Renal cortical epithelial cell (primary cell): ENCODE data around the gene ALKBH5. TPM values are rescaled to one million over a fixed set of nuclear protein-coding genes. Genes with fewer than 3 reads are reported as not detected.
A peak's percentile ranks its signal among the peaks of the same experiment; 100 is the strongest.

Experiments
- DNase-seq: peaks from one replicate; pipeline ENCODE4 v3.0.0-alpha.2; 2011; ENCODE audit warnings: low read depth
- total RNA-seq: library from RNA; depleted of rRNA; stranded (reverse); fragments of >200 nt; gene quantifications from 2 replicates; pipeline ENCODE4 v1.2.3, GENCODE V29; 2014

The ALKBH5 gene
- total RNA-seq: 103 and 124 TPM in 2 replicates

DNA sequence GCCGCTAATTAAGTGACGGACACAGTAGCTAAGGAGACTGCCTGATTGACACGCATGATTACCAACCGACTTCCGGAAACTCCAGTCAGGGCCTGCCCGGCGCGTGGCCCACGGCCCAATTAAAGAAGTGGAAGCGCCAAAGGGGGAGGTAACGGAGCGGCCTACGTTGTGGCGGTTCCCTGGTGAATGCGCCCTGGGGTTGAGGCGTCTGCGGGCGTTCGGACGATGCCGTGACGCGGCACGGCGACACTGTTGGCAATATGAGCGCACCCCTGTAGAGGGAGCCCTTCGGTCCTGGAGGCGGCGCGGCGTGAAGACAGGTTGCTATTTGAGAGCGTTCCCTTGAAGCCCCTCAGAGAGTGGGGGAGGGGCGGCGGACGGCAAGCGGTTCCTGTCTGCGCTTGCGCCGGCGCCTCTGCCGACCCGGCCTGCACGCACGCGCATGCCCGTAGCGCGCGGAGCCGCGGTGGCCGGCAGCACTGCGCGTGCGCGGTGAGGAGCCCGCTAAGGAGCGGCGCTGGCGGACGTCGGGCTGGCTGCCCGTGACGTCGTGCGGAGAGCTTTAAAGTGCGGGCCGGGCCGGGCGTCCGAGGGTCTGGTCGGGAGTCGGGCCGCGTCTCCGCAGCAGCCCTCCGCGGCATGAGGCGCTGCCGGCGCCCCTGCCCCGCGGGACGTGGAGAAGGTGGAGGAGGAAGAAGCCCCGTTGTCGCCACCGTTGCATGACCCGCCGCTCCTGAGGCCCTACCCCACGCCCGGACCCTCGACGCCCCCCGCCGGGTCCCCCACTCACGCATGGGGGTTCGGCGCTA lies at the start of gene ALKBH5:
ALKBH5 (plus strand) TSS at position 495 of the 809 bp plus-strand sequence. CDS start 416 bp downstream, outside the sequence.
- DNase-seq: peak; percentile 99

DNA sequence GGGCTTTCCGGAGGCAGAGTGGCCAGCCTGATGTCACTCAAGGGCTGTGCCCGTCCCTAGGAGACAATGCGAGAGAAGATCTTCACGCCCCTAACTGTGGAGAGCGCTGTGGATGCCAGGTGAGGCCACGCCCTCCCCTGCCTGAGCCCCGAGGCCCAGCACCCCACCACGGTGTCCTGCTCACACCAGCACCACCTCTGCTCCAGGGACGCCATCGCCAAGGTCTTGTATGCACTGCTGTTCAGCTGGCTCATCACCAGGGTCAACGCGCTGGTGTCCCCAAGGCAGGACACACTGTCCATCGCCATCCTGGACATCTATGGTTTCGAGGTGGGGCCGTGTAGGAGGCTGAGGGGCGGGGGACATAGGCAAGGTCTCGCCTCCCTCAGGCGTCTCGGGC lies 47.3 kb upstream of the ALKBH5 start:
- DNase-seq: no peak

DNA sequence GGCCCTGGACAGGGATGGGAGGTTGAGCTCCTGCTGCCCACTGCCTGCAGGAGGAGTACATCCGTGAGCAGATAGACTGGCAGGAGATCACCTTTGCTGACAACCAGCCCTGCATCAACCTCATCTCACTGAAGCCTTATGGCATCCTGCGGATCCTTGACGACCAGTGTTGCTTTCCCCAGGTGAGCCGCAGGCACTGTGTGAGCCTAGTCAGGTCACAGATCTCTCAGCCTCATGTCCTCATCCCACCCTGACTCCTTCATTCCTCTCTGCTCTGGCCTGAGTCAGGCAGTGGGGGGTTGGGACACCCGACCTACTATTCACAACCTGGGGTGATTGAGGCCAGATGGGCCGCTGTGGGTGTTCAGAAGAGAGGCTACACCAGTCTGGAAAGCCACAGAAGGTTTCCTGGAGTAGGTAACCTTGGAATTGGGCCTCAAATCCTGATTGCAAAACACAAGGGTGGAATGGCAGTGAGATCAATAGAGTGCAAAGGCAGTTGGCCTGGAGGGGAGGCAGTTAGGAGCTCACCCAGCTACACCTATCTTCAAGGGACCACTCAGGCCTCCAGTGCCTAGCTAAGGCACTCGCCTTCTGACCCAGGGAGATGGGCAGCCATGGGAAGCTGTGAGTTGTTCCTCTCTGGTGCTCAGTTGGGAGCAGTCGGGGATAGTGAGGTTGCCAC lies 45.4 kb upstream of the ALKBH5 start:
- DNase-seq: no peak

DNA sequence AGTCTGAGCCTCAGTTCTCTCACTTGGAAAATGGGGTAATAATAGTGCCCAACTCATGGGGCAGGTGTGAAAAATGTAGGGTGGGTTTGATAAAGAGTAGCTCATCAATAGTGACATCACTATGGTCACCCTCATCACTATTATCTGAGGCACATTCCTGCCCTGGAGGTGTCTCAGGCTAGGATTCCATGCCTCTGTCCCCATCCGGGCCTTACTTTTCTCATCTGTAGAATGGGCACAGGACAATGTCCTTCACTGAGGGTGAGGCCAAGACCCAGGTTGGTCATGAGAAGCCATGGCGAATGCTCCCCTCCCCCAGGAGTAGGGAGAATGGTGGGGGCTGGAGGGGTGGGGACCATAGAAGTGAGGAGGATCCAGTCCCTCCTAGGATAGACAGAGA lies 44.5 kb upstream of the ALKBH5 start:
- DNase-seq: no peak

DNA sequence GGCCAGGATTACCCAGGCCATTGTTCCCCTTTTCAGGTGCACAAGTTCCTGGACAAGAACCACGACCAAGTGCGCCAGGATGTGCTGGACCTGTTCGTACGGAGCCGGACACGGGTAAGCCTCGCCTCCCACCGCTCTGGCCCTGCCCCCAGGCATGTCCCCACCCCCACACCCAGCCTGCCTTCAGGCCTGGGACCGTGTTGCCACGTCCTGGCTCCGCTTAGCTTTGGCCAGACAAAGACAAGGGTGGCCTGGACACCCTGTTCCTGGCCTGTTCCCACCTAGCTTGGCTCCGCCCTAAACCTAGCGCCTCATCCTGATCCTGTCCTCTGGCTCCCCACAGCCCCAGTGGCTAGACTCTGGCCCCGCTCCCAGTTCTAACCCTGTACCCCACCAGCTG lies 44.1 kb upstream of the ALKBH5 start:
- DNase-seq: no peak

DNA sequence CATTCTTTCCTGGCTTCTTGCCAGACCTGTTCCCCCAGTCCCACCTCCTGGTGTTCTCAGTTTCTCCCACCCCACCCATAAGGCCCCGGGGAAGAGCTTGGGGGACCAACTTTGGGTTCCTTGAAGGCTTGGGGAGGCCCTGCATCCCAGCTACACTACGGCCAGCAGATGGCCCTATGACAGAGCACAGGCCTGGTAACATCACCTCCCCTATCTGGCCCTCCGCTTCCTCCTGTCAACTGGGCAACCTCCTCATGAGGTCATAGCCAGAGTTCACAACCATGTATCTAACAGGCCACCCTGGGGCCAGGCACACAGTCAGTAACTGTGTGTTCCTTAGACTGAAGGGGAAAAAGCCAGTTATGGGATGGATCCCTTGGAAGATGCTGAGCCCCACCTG lies 43.7 kb upstream of the ALKBH5 start:
- no peak for DNase-seq

DNA sequence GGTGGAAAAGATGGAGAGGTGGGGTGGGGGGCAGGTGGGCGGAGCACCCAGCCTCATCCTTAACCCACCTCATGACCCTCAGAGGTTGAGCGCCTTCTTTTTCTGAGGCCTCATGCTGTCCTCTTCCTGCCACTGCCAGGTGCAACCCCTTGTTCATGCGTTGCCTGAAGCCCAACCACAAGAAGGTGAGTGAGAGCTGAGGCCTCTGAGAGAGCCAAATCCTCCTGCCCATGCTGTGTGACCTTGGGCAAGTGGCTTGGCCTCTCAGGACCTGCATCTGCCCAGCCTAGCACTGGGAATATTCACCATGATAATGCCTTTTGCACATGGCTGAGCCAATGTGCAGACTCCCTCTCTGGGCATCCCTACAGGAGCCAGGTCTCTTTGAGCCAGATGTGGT lies 43.0 kb upstream of the ALKBH5 start:
- DNase-seq: no peak

DNA sequence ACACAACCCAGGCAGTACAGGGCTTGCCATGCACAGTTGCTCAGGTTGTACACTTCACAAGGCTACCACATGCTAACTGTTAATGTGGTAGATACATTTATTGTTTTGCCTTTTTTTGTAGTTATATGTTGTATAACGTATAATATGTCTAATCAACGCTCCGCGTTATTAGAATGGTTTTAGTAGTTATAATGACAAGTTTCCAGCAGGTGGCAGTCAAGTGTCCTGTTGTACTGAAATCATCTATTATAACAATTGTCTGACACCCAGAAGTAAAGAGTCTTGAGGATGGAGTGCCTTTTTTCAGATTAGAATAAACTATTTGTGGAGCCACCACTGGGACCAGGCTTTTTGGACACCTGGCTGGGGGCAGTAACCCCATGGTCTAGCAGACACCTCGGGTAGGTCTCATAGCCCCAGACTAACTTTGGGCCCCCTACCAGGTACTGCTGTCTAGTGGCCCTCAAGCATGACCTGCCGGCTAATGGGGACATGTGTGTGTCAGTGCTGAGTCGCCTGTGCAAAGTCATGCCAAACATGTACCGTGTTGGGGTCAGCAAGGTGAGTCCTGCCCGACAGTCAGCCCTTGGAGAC lies 42.3 kb upstream of the ALKBH5 start:
- DNase-seq: peak; percentile 58

DNA sequence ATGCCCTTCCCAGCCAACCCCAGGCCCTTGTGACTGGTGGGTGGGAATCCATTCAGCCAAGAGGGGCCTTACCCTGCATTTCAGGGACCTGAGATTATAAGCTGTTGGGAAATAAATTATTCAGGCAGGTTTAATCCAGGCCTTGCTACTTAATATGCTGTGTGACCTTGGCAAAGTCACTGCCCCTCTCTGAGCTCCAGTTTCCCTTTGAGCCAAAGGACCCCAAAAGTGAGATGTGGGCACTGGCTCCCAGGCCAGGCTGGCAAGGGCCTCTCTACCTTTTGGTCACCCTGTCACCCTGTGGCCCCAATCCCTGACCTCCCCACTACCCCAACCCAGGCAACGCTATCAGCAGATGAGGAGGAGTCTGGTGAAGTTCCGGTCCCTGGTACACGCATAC lies 41.2 kb upstream of the ALKBH5 start:
- DNase-seq: no peak

DNA sequence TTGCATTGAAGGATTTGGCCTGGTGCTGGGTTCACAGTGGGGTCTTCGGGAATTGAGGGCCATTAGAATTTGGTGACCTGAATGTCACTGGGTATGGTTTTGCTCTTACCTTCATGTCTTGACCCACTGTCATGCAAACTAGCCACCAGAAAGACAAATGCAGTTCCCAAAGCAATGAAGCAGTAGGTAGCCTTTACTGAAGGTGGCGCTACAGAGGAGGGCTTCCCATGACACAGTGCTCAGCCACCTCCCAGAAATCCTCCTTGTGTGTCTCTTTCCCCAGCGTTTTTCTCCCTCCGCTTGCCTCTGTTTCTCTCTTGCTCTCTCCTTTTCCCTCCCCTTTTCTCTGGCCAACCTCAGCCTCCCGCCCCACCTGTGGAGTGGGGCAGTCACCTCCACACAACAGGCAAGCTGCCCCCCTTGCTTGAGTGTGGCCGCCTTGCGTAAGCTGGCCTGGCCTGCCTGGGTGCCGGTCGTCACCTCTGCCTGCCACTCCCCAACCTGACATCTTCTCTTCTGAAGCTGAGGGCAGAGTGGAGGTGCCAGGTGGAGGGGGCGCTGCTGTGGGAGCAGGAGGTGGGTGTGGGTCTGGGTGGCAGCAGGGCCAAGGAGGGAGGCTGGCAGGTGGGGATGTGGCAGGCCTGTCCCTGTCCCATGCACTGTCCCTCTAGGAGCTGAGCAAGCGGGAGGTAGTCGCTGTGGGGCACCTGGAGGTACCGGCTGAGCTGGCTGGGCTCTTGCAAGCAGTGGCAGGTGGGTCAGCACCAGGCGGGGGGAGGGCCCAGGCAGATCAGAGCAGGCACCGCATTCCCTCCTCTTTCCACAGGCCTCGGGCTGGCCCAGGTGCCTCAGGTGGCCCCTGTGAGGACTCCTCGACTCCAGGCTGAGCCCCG lies 40.3 kb upstream of the ALKBH5 start:
- no peak for DNase-seq

DNA sequence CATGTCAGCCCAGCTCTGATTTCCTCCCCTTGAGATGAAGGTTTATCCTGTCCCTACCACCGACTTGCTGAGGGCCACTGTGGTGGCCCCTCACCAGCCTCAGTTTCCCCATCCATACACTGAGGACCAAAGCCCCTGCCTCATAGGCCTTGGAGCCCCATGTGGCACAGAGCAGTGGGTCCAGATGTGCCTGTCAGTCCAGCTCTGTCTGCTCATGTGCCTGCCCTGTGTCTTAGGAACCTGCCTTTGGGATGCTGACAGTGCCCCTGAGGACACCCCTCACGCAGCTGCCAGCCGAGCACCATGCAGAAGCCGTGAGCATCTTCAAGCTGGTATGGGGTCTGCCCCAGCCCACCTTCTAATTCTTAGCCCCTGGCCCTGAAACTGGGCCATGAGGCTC lies 39.4 kb upstream of the ALKBH5 start:
- DNase-seq: no peak

DNA sequence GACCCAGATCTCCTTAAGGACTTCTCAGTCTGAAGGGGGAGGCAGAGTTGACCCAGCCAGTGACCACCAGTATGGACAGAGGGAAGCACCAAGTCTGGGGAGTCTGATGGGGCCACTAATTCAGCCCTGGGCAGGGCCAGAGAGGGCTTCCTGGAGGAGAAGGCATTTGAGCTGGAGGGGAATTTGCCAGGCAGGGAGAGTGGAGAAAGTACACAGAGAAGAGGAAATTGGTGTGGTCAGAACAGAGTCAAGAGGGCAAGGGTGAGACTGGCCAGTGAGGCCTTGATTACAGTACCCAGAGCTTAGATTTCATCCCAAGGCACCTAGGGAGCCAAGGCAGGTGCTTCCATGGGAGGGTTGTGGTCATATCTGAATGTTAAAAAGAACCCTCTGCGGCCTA lies 38.8 kb upstream of the ALKBH5 start:
- no peak for DNase-seq

DNA sequence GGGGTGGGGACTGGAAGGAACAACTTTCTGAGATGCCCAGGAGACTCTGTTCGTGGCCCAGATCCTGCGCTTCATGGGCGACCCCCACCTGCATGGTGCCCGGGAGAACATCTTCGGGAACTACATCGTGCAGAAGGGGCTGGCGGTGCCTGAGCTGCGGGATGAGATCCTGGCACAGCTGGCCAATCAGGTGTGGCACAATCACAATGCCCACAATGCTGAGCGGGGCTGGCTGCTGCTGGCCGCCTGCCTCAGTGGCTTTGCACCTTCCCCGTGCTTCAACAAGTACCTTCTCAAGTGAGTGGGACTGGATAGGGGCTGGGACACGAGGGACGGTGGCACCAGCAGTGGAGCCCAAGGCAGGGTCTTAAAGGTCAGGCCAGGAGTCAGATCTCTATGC lies 37.8 kb upstream of the ALKBH5 start:
- no peak for DNase-seq

DNA sequence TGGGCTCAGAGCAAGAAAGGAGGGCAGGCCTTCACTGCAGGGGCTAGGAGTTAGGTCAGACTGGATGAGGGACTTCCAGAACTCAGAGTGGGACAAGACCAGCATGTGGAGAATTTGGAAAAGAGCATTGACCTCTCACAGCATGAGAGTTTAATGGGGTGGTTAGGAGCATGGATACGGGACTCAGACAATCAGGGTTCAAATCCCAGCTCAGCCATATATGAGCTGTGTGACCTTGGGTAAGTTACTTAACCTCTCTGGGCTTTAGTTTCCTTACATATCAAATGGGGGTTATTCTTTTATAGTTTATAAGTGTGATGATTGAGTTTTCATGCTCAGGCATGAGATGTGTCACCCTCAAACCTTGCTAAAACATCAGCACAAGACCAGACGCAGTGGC lies 37.4 kb upstream of the ALKBH5 start:
- DNase-seq: no peak

DNA sequence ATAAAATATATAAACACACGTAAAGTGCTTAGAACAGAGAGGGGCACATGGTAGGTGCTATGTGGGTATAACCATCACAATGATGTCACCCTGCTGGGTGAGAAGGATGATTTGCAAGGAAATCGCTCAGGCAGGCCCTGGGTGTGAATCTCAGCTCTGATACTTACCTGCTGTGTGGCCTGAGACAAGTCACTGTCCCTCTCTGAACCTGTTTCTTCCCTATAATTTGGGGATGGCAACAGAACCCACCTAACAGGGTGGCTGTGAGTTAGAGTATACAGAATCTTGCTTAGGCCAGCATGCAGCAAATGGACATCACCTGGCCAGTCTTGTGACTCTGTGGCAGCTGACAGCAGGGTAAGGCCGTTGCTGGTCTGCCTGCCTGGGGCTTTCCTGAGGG lies 36.6 kb upstream of the ALKBH5 start:
- DNase-seq: no peak

DNA sequence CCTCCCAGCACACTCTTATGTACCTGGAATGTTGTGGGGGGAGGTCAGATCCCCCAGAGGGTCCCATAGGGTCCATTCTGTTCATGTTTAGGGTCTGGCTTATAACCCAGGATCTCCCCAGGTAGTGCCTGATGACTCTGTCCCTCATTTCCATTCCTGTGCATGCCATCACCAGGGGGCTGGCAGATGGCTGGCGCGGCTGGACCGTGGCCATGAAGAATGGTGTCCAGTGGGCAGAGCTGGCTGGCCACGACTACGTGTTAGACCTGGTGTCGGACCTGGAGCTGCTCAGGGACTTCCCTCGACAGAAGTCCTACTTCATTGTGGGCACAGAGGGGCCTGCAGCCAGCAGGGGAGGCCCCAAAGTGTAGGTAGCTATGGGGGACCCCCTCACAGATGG lies 35.0 kb upstream of the ALKBH5 start:
- DNase-seq: no peak

DNA sequence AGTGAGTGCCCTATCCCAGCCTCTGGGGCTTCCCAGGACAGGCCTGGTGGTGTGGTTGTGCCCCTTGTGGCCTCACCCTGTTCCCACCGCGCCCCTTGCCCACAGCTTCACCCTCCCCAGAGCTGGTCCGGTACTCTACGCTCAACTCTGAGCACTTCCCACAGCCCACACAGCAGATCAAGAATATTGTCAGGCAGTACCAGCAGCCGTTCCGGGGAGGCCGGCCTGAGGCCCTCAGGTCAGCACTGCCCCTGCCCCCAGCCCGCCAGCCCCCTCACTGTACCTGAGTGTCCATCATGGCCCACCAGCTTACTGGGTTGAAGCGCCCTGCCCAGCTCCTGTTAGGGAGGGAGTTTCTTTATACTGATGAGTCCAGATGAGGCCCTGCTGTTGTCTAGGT lies 32.3 kb upstream of the ALKBH5 start:
- DNase-seq: no peak

DNA sequence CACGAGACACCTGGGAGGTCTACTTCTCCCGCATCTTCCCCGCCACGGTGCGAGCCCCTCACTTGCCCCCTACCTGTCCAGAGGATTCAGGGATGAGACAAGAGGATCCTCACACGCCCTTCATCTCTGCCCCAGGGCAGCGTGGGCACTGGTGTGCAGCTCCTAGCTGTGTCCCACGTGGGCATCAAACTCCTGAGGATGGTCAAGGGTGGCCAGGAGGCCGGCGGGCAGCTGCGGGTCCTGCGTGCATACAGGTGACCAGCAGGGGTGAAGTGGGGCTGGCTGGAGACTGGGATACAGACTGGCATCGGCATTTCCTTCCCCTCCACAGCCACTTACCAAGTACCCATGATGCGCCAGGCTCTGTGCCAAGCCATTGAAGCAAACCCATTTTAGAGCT lies 28.4 kb upstream of the ALKBH5 start:
- no peak for DNase-seq

DNA sequence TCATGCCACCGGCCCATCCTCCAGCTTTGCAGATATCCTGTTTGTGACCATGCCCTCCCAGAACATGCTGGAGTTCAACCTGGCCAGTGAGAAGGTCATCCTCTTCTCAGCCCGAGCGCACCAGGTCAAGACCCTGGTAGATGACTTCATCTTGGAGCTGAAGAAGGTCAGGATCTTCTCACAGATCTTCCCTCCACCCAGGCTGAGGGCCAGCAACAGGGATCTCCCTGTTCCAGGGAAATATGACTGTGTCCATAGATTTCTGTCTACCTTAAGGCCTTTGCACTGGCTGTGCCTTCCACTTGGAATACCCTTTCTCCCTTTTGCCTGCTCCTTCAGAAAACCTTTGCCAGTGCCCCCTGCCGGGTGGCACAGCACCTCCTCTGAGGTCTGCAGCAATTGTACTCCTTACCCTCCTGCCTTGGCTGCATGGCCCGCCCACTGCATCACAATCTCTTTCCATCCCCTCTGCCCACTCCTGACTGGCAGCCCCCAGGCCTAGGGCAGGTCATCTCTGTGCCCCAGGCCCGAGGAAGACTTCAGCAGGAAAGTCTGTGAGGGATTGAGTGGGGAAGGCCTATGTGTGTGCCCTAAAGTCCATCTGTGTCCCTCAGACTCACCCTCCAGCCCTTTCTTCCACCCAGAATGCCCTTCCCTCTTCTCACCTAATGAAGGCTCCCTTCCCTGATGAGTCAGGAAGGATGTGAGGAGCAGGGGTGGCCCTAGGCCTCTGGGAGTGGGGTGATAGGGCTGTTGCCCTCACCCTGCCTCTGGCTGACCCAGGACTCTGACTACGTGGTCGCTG lies 27.3 kb upstream of the ALKBH5 start:
- DNase-seq: peak; percentile 6

DNA sequence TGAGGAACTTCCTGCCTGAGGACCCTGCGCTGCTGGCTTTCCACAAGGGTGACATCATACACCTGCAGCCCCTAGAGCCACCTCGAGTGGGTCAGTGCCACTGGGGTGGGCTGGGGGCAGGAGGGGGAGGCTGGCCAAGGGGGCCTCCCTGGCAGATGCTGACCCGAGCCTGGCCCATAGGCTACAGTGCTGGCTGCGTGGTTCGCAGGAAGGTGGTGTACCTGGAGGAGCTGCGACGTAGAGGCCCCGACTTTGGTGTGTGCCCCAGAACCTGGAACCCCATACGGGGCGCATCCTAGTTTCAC lies 26.7 kb upstream of the ALKBH5 start:
- no peak for DNase-seq

DNA sequence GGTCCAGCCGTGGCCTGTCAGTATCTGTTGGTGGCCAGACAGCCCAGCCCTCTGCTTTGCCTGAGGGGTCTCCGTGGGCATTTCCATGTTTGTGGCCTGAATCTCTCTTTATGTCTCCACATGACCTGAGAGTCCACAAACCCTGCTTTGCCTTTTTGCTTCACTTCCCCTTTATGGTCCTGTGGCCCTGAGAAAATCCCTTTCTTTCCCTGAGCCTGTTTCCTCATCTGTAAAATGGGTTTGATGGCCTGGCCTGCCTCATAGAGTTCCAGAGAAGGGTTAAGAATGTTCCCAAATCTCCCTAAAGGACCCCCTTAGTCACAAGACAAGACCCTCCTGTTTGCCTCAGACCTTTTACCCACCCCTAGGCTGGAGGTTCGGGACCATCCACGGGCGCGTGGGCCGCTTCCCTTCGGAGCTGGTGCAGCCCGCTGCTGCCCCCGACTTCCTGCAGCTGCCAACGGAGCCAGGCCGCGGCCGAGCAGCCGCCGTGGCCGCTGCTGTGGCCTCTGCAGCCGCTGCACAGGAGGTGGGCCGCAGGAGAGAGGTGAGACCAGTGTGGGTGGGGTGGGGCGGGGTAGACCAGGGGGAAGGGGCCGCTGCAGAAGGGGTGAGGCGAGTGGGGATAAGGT lies 26.2 kb upstream of the ALKBH5 start:
- DNase-seq: no peak
